Cardiac fibroblast (primary cell): ENCODE measurements around the gene CPE.

Source experiments
- DNase-seq, 2 donors: peaks; one replicate each; pipeline versions ENCODE4 v3.0.0 to v3.0.0-alpha.2; 2010; ENCODE audit warnings: low read depth in 2 of 2
- H3K4me3 ChIP-seq, 2 donors: replicated peaks in 1 of 2; 1 replicate in 1 of 2; 2 replicates in 1 of 2; pipeline ENCODE4 v1.5.1; 2011; ENCODE audit warnings: low read depth in 2 of 2, low read length in 2 of 2, mild to moderate bottlenecking in 2 of 2, moderate library complexity in 1 of 2
- TF ChIP-seq, protein P1 (sequence below): IDR thresholded peaks from one replicate; pipeline ENCODE4 v1.5.1; 2011; ENCODE audit warnings: low read depth, mild to moderate bottlenecking, low read length, inconsistent platforms

Gene CPE

DNA sequence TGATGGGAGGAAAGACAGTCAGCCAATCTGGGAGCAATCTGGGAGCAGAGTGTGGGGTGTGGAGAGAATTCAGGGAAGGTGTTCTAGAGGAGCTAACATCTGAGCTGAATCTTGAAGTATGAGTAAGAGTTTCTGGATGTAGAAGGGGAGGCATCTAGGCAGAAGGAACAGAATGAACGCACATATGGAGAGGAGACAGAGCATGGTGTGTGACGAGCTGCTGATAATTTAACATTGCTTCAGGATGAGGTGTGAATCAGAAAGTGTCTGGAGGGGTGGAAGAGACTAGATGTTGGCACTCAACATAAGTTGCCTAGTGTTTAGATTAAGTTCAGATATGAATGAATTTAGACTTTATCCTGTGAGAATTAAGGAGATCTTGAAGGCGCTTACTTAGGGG, 58.9 kb downstream of the CPE start:
- DNase-seq: no peak
- no peak overlapping the region for H3K4me3 ChIP-seq
- TF ChIP-seq, protein P1, sequence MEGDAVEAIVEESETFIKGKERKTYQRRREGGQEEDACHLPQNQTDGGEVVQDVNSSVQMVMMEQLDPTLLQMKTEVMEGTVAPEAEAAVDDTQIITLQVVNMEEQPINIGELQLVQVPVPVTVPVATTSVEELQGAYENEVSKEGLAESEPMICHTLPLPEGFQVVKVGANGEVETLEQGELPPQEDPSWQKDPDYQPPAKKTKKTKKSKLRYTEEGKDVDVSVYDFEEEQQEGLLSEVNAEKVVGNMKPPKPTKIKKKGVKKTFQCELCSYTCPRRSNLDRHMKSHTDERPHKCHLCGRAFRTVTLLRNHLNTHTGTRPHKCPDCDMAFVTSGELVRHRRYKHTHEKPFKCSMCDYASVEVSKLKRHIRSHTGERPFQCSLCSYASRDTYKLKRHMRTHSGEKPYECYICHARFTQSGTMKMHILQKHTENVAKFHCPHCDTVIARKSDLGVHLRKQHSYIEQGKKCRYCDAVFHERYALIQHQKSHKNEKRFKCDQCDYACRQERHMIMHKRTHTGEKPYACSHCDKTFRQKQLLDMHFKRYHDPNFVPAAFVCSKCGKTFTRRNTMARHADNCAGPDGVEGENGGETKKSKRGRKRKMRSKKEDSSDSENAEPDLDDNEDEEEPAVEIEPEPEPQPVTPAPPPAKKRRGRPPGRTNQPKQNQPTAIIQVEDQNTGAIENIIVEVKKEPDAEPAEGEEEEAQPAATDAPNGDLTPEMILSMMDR: no peak

DNA sequence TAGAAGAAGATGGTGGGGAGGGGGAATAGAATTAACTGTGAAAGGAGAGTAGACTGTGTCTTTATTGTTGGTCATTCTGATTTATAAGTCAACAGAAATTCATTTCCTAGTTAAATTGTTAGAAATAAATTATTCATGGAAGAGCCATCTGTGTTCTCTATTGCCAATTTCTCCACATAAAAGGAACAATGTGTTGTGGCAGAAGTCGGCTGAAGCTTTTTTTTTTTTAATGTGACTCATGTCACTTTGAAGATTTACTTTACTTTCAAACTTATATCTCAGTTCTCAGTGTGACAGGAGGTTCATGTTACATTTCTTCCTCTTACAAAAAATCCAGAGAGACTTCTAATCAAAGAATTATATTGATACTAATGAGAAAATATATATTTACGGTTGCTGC, 60.5 kb downstream of the CPE start:
- TF ChIP-seq, protein P1: no peak
- no peak overlapping the region for H3K4me3 ChIP-seq
- no peak for DNase-seq

DNA sequence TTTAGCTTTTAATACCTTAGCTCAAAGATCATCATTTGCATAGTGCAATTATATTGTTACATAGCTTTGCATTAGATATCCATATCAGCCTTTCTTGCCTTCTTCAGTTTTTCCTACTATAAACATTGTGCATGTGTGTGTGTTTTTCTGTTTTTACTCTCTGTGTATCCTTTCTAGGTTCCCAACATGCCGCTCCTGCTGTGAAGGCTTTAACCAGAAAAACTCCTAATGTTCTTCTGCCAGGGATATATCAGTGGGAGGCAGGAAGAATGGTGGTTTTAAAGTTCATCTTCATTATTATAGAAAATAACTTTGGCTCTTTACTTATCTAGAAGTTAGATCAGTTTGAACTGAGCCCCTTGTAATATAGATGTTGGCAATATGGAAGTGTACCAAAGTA, 61.2 kb downstream of the CPE start:
- H3K4me3 ChIP-seq: no peak overlapping the region
- peak in 1 of 2 donors; percentile 7 for DNase-seq
- TF ChIP-seq, protein P1: no peak

DNA sequence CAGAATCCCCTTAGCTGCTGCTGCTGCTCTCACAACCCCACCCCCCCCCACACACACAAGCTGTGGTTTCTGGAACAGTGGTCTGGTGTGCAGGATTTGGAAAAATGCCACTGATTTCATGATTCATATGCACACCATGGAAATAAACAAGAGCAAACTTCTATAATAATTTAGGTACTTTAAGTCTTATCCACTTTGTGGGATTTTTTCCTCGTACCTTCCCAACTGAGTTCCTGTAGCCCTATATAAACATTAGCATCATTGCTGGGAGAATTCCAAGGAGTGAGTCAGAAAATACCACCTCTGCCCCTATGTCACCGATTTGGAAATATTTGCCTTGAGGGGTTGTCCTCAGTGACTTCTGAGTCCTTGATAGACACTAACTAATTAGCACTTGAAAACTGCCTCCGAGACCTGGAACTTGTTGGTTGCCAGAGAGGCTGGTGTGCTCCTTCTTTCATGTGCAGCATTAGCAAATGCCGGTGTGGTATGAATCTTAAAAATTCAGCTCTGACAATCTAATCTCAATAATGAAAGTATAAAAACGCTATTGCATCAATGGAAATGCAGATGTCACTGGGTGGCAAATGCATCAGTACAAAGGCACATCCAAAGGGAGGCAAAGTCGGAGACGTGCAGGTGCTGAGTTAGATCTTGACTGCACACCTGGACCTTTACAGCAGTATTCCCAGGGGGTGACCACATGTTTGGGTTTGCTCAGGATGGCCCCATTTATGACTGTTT, 61.8 kb downstream of the CPE start:
- TF ChIP-seq, protein P1: no peak
- H3K4me3 ChIP-seq: no peak overlapping the region
- DNase-seq: peak; percentile 63 to 76

DNA sequence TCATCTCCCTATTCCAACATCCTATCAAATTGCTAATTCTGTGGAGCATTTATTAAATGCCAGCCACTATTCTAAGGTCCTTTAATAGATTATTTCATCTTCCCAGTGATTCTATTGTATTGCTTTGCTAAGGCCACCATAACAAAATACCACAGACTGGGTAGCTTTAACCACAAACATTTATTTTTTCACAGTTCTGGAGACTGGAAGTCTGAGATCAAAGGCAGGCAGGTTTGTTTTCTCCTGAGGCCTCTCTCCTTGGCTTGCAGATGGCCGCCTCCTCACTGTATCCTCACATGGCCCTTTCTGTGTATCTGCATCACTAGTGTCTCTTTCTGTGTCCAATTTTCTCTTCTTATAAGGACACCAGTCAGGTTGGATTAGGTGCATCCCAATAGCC, 64.5 kb downstream of the CPE start:
- no peak for DNase-seq
- H3K4me3 ChIP-seq: no peak overlapping the region
- TF ChIP-seq, protein P1: no peak

DNA sequence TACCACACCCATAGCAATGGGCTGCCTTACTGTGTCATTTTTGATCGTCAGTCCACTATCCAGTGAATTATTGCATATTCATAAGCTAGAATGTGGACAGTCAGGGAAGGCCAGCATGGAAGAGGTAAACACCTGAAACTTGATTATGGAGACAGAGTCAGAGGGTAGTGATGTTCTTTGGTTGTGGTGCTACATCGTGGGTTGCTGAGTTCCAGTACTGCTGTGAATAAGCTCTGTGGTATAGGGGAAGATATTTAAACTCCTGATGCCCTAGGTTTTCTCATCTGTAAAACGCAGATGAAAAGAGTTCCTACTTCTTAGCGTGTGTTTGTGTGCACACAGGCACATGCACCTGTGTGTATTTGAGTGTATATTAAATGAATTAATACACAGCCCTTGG, 69.9 kb downstream of the CPE start:
- TF ChIP-seq, protein P1: no peak
- H3K4me3 ChIP-seq: no peak overlapping the region
- DNase-seq: no peak

DNA sequence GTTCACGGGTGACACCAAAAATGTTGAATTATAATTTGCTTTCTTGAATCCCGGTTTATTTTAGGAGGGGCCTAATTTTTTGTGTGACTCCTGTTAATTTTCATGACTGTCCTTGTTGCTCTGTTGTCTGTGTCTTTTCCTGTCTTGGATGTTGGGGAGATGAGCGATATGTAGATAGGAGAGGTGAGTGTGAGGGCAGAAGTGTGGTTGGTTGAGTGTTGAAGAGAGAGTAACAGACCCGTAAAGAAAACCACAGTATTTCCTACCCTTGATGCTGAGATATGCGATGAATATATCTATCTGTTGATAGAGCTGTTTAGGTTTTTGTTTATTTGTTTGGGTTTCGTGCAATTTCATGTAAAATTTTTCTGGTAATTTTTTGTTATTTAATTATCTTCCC, 70.5 kb downstream of the CPE start:
- TF ChIP-seq, protein P1: no peak
- no peak overlapping the region for H3K4me3 ChIP-seq
- DNase-seq: no peak
